Neuronal stem cell (in vitro differentiated cells): ENCODE results near the gene MUC12.

ENCODE experiments used
- DNase-seq: peaks from one replicate; pipeline ENCODE4 v3.0.0-alpha.2; 2013; ENCODE audit warnings: low spot score
- H2AFZ ChIP-seq: one replicate; pipeline ENCODE4 v1.6.1; 2013; ENCODE audit warnings: mild to moderate bottlenecking, low read length, inconsistent platforms
- H2AK5ac ChIP-seq: 2 replicates; pipeline ENCODE4 v1.6.1; 2013; ENCODE audit warnings: low read depth, mild to moderate bottlenecking, inconsistent platforms, low read length, moderate library complexity, mixed read lengths
- H2BK120ac ChIP-seq: 2 replicates; pipeline ENCODE4 v1.6.1; 2013; ENCODE audit warnings: low read depth, mild to moderate bottlenecking, inconsistent platforms, low read length, moderate library complexity, mixed read lengths
- H2BK12ac ChIP-seq: one replicate; pipeline ENCODE4 v1.6.1; 2013; ENCODE audit warnings: low read length, inconsistent platforms
- H2BK15ac ChIP-seq: 2 replicates; pipeline ENCODE4 v1.6.1; 2013; ENCODE audit warnings: mild to moderate bottlenecking, low read length, inconsistent platforms, mixed read lengths
- H2BK5ac ChIP-seq: one replicate; pipeline ENCODE4 v1.6.1; 2013; ENCODE audit warnings: inconsistent platforms, mild to moderate bottlenecking, low read length, moderate library complexity
- H3K14ac ChIP-seq: one replicate; pipeline ENCODE4 v1.6.1; 2013; ENCODE audit warnings: low read length, inconsistent platforms
- H3K18ac ChIP-seq: 2 replicates; pipeline ENCODE4 v1.6.1; 2013; ENCODE audit warnings: low read length, inconsistent platforms
- H3K23ac ChIP-seq: 2 replicates; pipeline ENCODE4 v1.6.1; 2013; ENCODE audit warnings: low read depth, mild to moderate bottlenecking, mixed read lengths, low read length, inconsistent platforms; ENCODE audit not compliant: poor library complexity
- H3K27ac ChIP-seq: replicated peaks from 3 replicates; pipeline ENCODE4 v1.5.1; 2013; ENCODE audit warnings: low read length, inconsistent platforms
- H3K27me3 ChIP-seq, 3 experiments: 2 replicates each; pipeline ENCODE4 v1.6.1; 2013; ENCODE audit warnings: low read length in 3 of 3, mild to moderate bottlenecking in 2 of 3, inconsistent platforms in 1 of 3, low read depth in 1 of 3, mixed read lengths in 1 of 3, moderate library complexity in 1 of 3; ENCODE audit not compliant: control insufficient read depth in 3 of 3, insufficient read depth in 3 of 3
- H3K36me3 ChIP-seq, 2 donors: replicated peaks in 1 of 2; 2 replicates each; pipeline ENCODE4 v1.6.1; 2013; ENCODE audit warnings: low read length in 2 of 2; ENCODE audit not compliant: control insufficient read depth in 2 of 2, insufficient read depth in 2 of 2
- H3K4ac ChIP-seq: 2 replicates; pipeline ENCODE4 v1.6.1; 2013; ENCODE audit warnings: inconsistent platforms, mild to moderate bottlenecking, low read length, moderate library complexity
- H3K4me1 ChIP-seq, 2 donors: 1 replicate in 1 of 2; 2 replicates in 1 of 2; pipeline ENCODE4 v1.6.1; 2013; ENCODE audit warnings: low read length in 2 of 2, low read depth in 1 of 2; ENCODE audit not compliant: control insufficient read depth in 2 of 2, insufficient read depth in 1 of 2
- H3K4me2 ChIP-seq: one replicate; pipeline ENCODE4 v1.6.1; 2013; ENCODE audit warnings: mild to moderate bottlenecking, low read length, inconsistent platforms; ENCODE audit not compliant: insufficient read depth, poor library complexity, severe bottlenecking
- H3K4me3 ChIP-seq, 2 donors: 2 replicates each; pipeline ENCODE4 v1.5.1; 2013; ENCODE audit warnings: low read length in 2 of 2, mild to moderate bottlenecking in 2 of 2, inconsistent platforms in 1 of 2, moderate library complexity in 1 of 2
- H3K79me1 ChIP-seq: one replicate; pipeline ENCODE4 v1.6.1; 2013; ENCODE audit warnings: low read depth, mild to moderate bottlenecking, inconsistent platforms, low read length, moderate library complexity
- H3K9ac ChIP-seq: one replicate; pipeline ENCODE4 v1.6.1; 2013; ENCODE audit warnings: mild to moderate bottlenecking, low read depth, low read length, inconsistent platforms; ENCODE audit not compliant: poor library complexity
- H3K9me3 ChIP-seq, 2 donors: replicated peaks in 1 of 2; 2 replicates each; pipeline versions ENCODE3 to v1.6.1; 2013; ENCODE audit warnings: low read length in 2 of 2, mild to moderate bottlenecking in 2 of 2, inconsistent platforms in 1 of 2, low read depth in 1 of 2, mixed read lengths in 1 of 2, moderate library complexity in 1 of 2; ENCODE audit not compliant: control insufficient read depth in 2 of 2, insufficient read depth in 1 of 2
- H4K8ac ChIP-seq: one replicate; pipeline ENCODE4 v1.6.1; 2013; ENCODE audit warnings: low read depth, mild to moderate bottlenecking, inconsistent platforms, low read length, moderate library complexity
- H4K91ac ChIP-seq: one replicate; pipeline ENCODE4 v1.6.1; 2013; ENCODE audit warnings: low read length, low read depth, mild to moderate bottlenecking, inconsistent platforms; ENCODE audit not compliant: poor library complexity
- WGBS, 2 donors: extraction: QIAGEN DNeasy Blood & Tissue Kit; methylation state at CpG; one replicate each; pipeline ENCODE4 v1.1.7; 2013; ENCODE audit warnings: missing lambda C conversion rate in 2 of 2, mixed read lengths in 1 of 2; ENCODE audit not compliant: insufficient read length in 2 of 2, insufficient replicate concordance in 1 of 2; ENCODE audit errors: extremely low coverage in 2 of 2; 5-methylcytosine and 5-hydroxymethylcytosine counted together

MUC12 gene

DNA sequence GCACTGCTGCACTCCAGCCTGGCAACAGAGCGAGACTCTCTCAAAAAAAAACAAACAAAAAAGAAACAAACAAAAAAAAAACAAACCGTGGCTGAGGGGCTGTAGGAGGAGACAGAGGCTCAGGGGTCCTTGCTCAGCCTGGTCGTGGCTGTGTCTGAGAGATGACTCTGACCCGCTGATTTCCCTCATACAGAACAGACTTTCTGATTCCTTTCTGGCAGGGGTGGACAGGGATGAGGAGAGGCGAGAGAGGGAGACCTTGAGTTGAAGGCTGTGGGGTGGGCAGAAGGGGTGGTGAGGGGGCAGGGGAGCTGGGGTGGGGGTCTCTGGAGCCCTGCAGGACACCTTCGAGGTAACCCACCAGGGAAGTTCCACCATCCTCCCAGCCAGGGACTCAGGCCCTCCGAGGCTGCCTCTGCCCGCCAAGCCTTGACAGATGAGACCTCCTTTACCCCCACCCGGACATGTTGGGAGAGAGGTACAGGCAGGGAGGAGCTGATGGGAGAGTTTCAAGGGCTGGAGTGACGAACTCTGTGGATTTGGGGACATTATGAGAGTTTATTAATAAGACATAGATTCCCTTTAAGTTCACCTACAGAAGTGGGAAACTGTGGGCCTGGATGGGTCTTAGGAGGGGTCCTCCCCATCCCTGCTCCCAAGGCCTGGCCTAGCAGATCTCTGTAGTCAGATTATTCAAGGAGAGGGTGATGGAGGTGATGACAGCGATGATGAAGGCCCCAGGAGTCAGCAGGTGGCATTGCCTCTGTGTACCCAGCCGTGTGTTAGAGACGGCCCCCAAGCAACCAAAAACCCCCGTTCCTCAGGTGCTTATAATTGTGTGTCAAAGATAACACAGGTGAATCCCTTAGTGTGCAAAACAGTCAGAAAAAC is 2.0 kb downstream of the MUC12 start:
- no CpG with 5 or more reads among the region's 14 CpGs for WGBS, 2 donors
- peaks cover 10 to 48% (median 25%) of the 10 kb centered on the region in 3 experiments for H3K27me3 ChIP-seq
- H3K27ac ChIP-seq = no peak overlapping the region
- DNase-seq = no peak
- no peaks in the 10 kb centered on the region for H3K79me1 ChIP-seq
- no peak overlapping the region for H2BK12ac ChIP-seq
- no peak overlapping the region for H3K4me3 ChIP-seq
- H3K18ac ChIP-seq = no peak overlapping the region
- no peak overlapping the region for H3K9ac ChIP-seq
- H2AFZ ChIP-seq = no peak overlapping the region
- no peak overlapping the region for H2BK5ac ChIP-seq
- H3K9me3 ChIP-seq = peaks cover 0 to 2% of the 10 kb centered on the region in 2 donors
- no peak overlapping the region for H3K4ac ChIP-seq
- H3K4me2 ChIP-seq = no peak overlapping the region
- H3K36me3 ChIP-seq = no peaks in the 10 kb centered on the region
- no peak overlapping the region for H3K23ac ChIP-seq
- H2AK5ac ChIP-seq = no peak overlapping the region
- H4K91ac ChIP-seq = no peak overlapping the region
- H4K8ac ChIP-seq = no peak overlapping the region
- H3K14ac ChIP-seq = no peak overlapping the region
- peaks cover 0 to 4% of the 10 kb centered on the region in 2 donors for H3K4me1 ChIP-seq
- no peak overlapping the region for H2BK15ac ChIP-seq
- H2BK120ac ChIP-seq = no peak overlapping the region

DNA sequence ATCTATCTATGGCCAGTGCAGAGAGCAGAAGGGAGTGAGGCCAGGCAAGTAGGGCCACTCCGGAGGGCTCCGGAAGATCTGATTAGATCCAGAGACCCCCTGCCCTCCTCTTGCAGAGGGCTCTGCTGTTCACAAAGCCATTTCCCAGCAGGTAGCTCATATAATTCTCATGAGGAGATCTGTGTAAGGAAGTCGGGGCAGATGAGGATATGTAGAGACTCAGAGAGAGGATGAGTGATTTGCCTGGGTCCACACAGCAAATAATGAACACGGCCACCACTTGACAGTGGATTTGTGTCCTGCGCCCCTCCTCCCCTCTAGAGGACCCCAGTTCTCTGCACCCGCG is 2.6 kb downstream of the MUC12 start:
- no peak overlapping the region for H3K4me3 ChIP-seq
- H3K18ac ChIP-seq = no peak overlapping the region
- H3K27ac ChIP-seq = no peak overlapping the region
- H3K79me1 ChIP-seq = no peaks in the 10 kb centered on the region
- H3K4me1 ChIP-seq = peaks cover 0 to 2% of the 10 kb centered on the region in 2 donors
- no CpG with 5 or more reads among the region's 7 CpGs for WGBS, 2 donors
- no peak overlapping the region for H2BK120ac ChIP-seq
- no peak overlapping the region for H4K91ac ChIP-seq
- H3K36me3 ChIP-seq = no peaks in the 10 kb centered on the region
- H3K9me3 ChIP-seq = peaks cover 0 to 2% of the 10 kb centered on the region in 2 donors
- H3K14ac ChIP-seq = no peak overlapping the region
- H2AFZ ChIP-seq = no peak overlapping the region
- no peak overlapping the region for H3K4me2 ChIP-seq
- no peak overlapping the region for H2BK12ac ChIP-seq
- no peak overlapping the region for H3K23ac ChIP-seq
- H3K9ac ChIP-seq = no peak overlapping the region
- no peak overlapping the region for H3K4ac ChIP-seq
- H3K27me3 ChIP-seq = peaks cover 5 to 42% (median 20%) of the 10 kb centered on the region in 3 experiments
- H4K8ac ChIP-seq = no peak overlapping the region
- no peak for DNase-seq
- H2BK5ac ChIP-seq = no peak overlapping the region
- H2BK15ac ChIP-seq = no peak overlapping the region
- no peak overlapping the region for H2AK5ac ChIP-seq

DNA sequence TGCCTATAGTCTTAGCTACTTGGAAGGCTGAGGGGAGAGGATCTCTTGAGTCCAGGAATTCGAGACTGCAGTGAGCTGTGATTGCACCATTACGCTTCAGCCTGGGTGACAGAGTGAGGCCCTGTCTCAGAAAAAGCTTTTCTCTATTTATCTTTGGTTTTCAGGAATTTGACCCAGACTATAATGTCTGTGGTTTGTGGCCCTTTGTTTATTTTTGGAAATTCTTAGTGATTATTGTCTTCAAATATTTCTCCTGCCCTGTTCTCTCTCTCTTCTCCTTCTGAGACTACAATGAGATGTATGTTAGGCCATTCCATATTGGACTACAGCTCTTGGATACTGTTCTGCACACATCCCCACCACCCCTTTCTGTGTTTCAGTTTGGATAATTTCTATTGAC is 4.7 kb downstream of the MUC12 start:
- no peak overlapping the region for H3K14ac ChIP-seq
- no peak overlapping the region for H4K8ac ChIP-seq
- H3K4ac ChIP-seq = no peak overlapping the region
- peaks cover 0 to 2% of the 10 kb centered on the region in 2 donors for H3K4me1 ChIP-seq
- H3K36me3 ChIP-seq = no peaks in the 10 kb centered on the region
- H3K4me2 ChIP-seq = no peak overlapping the region
- H3K79me1 ChIP-seq = no peaks in the 10 kb centered on the region
- no CpG with 5 or more reads among the region's 2 CpGs for WGBS, 2 donors
- H2BK120ac ChIP-seq = no peak overlapping the region
- H3K18ac ChIP-seq = no peak overlapping the region
- H2BK5ac ChIP-seq = no peak overlapping the region
- no peak overlapping the region for H3K27ac ChIP-seq
- no peak overlapping the region for H3K4me3 ChIP-seq
- DNase-seq = no peak
- H2AK5ac ChIP-seq = no peak overlapping the region
- H2BK15ac ChIP-seq = no peak overlapping the region
- H2AFZ ChIP-seq = no peak overlapping the region
- H3K9ac ChIP-seq = no peak overlapping the region
- no peak overlapping the region for H3K23ac ChIP-seq
- H3K9me3 ChIP-seq = no peaks in the 10 kb centered on the region
- no peak overlapping the region for H2BK12ac ChIP-seq
- no peak overlapping the region for H4K91ac ChIP-seq
- H3K27me3 ChIP-seq = peaks cover 0 to 22% (median 0%) of the 10 kb centered on the region in 3 experiments

DNA sequence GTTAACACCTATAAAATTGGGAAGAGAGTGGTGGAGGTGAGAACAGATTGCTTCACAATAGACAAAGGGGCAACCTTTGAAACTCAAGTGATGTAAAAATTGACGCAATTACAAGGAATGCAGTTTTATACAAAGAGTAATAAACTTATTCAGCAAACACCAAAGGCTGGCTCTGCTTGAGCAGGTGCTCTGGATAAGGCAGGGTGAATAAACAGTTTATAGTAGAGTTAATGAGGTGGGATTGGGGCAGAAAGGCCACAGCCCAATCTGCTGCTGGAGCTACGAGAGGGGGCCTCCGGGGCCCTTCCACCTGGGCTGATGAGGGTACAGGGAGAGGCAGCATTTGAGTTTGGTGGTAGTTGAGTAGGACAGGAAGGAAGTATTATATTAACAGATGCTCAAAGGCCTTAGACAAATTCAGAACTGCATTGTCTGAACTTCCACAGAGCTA is 6.0 kb downstream of the MUC12 start:
- no CpG with 5 or more reads among the region's 3 CpGs for WGBS, 2 donors
- DNase-seq = no peak
- no peak overlapping the region for H2BK15ac ChIP-seq

More for the DNA sequence above, 6.0 kb downstream of the MUC12 start:
- Histone ChIP-seq H3K27ac (no peak overlapping the region), H3K4me2 (no peak overlapping the region), H2AK5ac (no peak overlapping the region), H4K8ac (no peak overlapping the region), H3K18ac (no peak overlapping the region), H3K23ac (no peak overlapping the region), H3K27me3 (peaks cover 0 to 13% (median 0%) of the 10 kb centered on the region in 3 experiments), H2BK12ac (no peak overlapping the region), H3K4me1 (peaks cover 0 to 2% of the 10 kb centered on the region in 2 donors), H3K79me1 (no peaks in the 10 kb centered on the region), H3K4me3 (no peak overlapping the region), H3K9ac (no peak overlapping the region), H3K14ac (no peak overlapping the region), H2AFZ (no peak overlapping the region), H3K36me3 (no peaks in the 10 kb centered on the region), H2BK5ac (no peak overlapping the region), H3K4ac (no peak overlapping the region), H3K9me3 (no peaks in the 10 kb centered on the region), H4K91ac (no peak overlapping the region), H2BK120ac (no peak overlapping the region)
